ENCODE measurements around the gene TMEM235.

- TF ChIP-seq MAX (IDR thresholded peaks at IDR 0.05) (no peak), CTCF (IDR thresholded peaks at IDR 0.05; ENCODE audit: low read depth, low read length, missing input control) (no peak), GABPA (IDR thresholded peaks at IDR 0.05 in 1 of 2, conservative IDR thresholded peaks at IDR 0.05 in 1 of 2) (no peak), HNF4G (IDR thresholded peaks at IDR 0.05) (no peak), HNF4A (conservative IDR thresholded peaks at IDR 0.05) (no peak), RAD21 (IDR thresholded peaks at IDR 0.05) (no peak), ZBTB33 (IDR thresholded peaks at IDR 0.05) (no peak), EGR1 (IDR thresholded peaks at IDR 0.05; ENCODE audit: low read depth in 2 of 2) (no peak), RXRA (IDR thresholded peaks at IDR 0.05) (no peak), FOXA2 (IDR thresholded peaks at IDR 0.05) (no peak)
Measured at GRCh38 chr17:78230996-78231935, at the start of gene TMEM235.

All from liver (tissue), 3 donors.